Stimulated activated CD4-positive, alpha-beta T cell treated with anti-CD3 and anti-CD28 coated beads, Interleukin-12 subunit alpha, Interleukin-12 subunit beta, amount 100 ng/mL, for 4 hours (primary cell): ENCODE measurements around the gene DENND6B.

ENCODE experiments used
- DNase-seq: peaks from one replicate; pipeline ENCODE4 v3.0.0-alpha.2; 2020

The DENND6B gene

DNA sequence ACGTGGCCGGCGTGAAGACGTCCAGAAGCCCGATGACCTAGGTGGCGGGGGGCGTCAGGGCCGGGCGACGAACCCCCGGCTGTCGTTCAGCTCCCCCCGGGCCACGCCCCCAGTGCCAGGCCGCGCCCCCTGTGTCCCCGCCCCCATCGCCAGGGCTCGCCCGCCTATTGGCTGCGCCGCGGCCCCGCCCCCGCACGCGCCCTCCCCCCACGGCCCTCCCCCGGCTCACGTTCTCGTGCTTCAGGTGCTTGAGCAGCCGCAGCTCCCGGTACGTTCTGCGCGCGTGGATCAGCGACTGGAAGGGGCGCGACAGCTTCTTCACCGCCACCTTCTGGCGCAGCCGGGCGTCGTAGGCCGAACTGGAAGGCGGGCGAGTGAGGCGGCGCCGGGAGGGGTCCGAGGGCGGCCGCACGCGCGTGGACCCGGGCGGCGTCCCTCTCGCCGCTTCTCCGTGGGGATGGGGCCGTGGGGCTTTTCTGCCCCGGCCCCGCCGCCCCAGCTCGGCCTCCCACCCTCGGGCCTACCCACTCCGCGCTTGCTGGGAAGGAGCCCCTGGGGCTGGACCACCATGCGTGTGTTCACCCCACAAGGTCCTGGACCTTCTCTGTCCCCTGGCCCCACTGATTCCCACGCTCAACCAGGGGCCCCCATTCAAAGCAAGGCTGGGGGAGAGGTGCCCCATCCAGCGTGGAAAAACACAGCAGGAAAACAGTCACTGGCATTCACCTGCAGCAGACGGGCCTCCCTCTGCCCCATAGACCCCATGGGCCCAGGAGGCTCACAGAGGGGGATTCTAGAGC, 59.0 kb downstream of the DENND6B start:
- DNase-seq: peak; percentile 57

DNA sequence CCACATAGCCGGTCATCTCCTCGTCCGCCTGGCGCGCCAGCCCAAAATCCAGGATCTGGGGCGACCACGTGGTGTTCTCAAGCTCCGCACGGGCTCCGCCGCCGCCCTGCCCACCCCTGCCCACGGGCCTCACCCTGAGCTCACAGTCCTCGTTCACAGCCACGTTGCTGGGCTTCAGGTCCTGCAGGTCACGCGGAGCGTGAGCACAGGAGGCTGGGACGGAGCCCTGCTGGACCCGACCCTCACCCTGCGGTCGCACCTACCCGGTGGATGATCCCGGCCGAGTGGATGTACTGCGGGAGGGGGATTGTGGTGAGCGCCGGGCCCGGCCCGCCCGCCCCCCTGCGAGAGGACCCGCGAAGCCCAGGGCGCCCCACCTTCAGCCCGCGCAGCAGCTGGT, 59.8 kb downstream of the DENND6B start:
- DNase-seq: no peak

DNA sequence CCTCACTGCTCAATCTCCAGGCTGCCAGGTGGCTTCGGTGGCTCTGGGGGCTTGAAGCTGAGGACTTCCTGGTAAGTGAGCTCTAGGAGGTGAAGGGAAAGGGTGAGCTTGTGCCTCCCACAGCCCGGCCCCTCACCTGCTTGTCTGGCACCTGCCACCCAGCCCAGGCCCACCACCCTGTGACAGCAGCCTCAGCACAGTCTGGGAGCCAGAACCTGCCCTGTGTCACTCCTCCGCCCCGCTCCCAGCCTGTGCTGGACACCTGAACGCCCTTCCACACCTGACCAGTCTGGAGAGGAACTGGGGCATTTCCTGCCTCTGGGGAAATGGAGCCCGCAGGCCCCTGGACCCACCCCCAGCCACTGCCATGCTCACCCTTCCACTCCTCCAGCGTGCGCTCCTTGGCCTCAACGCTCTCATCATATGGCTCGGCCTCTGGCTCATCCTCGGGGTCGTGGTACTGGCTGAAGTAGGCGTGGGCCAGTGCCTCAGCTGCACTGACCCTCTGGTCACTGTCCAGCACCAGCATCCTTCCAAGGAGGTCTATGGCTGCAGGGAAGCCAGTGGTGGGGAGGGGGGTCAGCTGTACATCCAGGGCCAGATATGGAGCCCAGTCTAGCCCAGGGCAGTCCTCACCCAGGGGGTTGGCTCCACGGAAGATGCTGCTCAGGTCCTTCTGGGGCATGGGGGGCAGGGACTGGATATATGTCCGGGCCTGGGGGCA, 61.7 kb downstream of the DENND6B start:
- no peak for DNase-seq

DNA sequence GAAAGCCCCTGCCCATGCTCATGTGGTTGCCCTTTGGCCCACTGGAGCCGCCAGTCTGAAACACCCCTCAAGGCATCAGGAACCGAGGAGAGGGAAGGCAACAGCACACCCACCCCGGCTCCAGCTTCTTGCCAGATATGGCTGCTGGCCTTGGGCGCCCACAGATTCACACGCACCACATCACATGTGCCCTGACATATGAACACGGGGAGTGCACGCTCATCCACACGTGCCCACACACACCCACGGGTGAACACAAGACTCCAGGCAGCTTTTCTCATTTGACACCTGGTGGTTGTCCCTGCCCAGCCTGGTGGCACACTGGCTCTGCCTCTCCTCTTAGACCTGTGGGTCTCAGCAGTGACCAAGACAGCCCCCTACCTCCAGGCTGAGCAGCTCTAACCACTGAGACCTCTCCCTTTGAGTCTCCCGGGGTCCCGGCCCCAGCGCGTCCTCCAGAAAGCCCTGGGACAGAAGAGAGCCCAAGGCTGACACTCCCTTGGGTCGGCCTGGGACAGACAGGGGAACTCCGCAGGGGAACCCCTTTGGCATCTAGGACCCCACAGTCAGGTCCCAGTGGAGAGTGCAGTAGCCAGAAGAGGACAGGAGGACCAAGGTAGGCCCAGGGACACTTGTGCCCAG, 62.6 kb downstream of the DENND6B start:
- DNase-seq: no peak

DNA sequence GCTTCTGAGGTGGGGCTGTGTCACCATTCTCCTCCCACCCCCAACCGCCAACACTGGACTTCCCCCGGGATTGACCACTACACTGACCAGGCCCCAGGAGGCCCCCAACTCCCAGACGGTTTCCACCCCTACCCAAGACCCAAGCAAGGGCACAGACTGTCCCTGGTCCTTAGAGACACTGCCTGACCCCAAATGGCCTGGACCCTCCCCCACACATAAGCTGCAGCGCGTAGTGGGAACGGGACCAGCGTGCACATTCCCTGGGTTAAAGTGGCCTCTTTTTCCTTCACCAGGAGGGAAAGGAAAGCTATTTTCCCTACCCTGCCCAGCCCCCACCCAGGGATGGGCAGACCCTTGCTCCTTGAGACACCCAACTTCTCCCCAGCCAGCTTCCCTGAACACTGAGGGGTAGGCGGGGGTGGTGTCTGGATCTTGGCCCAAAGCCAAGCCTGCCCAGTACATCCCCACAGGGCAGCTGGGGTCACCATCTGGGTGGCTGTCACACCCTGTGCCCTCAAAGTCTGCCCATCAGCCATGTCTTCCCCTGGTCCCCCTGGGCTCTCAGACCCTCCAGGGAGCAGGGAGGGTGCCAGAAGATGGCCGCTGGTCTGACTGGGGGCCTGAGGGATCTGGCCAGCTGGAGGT, 63.7 kb downstream of the DENND6B start:
- no peak for DNase-seq

DNA sequence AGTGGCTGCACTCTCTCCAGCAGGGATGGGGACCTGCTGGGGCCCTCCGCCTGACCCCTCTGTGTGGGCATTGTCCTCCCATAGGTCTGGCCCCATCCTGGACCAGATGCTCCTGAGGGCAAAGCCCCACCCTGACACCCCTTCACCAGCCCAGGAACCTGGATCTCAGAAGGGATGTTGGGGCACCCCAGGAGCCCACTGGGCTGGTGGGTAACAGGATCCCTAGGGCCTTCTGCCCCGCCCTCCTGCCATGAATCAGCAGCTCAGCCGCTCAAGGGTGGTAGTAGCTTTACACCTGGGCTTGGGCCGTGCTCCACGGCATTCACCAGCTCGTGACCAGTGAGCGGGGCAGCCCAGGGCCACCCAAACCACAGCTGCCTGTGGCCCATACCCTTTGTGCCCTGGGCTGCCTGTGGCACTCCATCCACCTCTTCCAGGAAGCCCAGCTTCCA, 64.3 kb downstream of the DENND6B start:
- no peak for DNase-seq

DNA sequence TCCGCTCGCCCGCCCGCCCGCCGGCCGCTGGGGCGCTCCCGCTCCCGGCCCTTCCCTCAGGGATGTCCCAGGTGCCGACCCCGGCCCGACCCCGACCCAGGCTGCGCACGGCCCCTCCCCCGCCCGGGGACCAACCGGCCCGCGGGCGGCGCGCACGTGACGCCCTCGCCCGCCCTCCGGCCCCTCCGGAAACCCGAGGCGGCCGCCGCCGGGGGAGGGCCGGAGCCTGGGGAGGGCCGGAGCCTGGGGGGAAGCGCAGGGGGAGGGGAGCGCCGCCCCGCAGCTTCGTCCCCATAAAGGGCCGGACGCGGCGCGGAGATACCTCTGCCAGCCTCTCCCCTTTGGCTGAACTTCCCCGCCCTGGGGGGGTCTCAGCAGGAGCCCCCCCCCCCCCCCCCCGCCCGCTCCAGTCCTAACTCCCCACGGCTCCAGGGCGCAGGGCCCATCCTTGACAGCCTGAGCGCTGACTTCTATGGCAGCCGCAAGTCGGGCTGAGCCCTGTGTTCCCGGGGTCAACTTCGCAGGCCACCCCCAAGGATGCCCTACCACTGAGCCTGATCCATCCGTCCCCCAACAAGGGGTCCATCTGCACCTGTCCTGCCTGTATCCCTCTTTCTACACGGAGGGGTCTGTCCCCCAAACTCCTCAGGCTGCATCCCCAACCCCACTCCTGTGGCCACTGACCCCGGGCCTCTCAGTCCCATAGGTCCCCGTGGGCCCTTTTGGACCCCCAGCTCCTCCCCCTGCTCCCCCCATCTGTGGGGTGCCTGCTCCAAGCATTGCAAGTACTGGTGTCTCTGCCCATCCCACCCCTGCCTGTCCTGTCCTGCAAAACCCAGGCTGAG, 65.0 kb downstream of the DENND6B start, which contains the start of gene MAPK12:
Gene MAPK12 (minus strand): TSS at position 69 of the 845 bp plus-strand sequence. CDS start 174 bp downstream, outside the sequence.
- DNase-seq: no peak

DNA sequence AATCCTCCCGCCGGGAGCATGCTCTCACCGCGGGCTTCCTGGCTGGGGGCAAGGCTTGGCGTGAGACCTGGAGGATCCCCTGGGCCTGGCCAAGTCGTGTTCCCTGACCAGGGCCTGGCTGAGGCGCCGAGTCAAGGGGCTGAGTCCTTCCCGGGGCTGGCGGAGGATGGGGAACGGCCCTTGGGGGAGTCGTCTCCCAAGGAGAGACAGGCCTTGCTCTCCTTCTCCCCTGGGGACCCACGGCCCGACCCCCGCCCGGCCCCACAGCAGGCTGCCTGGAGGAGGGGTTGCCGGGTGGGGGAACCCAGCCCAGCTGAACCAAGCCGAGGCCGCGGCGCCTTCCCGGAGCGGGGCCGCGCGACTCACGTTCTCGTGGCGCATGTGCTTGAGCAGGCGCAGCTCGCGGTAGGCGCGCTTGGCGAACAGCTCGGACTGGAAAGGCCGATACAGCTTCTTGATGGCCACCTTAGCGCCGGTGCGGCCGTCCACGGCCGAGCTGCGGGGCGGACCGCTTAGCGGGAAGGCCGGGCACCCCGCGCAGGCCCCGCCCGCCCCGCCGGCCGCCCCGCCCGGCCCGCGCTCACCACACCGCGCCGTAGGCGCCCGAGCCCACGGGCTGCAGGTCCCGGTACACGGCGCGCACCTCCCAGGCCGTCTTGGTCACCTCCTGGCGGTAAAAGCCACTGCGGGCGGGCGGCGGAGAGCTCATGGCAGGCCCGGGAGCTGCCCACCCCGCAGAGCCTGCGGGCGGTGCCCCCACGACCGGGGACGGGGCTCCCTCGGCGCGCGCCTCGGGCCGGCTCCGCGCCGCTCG, 65.8 kb downstream of the DENND6B start:
- DNase-seq: peak; percentile 40

DNA sequence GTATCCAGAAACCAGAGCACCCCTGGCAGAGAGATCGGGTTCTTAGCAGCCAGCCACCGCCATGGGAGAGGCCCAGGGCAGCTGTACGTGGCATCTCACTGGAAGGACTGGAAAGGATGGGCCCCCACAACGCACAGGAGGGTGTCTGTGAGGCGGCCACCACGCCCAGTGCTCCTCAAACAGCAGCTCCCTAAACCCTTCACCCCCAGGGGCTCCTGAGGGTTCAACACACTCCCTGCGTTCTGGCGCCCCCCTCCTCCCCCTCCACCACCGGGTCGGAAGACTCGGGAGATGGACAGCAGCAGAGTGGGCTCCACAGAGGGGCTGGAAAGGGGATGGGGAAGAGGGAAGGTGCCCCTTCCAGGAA, 66.4 kb downstream of the DENND6B start:
- DNase-seq: no peak

DNA sequence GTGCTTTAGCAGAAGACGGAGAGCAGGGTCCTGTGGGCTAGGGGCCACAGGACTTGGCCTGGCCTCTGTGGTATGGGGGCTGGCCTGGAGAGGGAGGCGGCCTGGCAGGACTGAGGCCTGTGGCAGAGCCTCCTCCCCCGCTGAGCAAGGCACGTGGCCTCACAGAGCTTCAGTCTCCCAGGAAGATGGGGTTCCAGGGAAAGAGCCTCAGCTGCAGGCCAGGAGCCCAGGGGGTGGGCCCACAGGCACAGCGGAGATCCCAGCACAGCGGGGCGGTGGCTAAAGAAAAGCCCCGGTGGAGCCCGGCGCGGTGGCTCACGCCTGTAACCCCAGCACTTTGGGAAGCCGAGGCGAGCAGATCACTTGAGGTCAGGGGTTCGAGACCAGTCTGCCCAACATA, 67.5 kb downstream of the DENND6B start:
- no peak for DNase-seq
